ENCODE results near the gene ZNF283. TPM values are rescaled to one million over a fixed set of nuclear protein-coding genes. Genes with fewer than 3 reads are reported as not detected.

The ZNF283 gene
- total RNA-seq, 1 donor from 2014 or later: 19.8 TPM

- no peaks in the 10 kb centered on the region for H3K36me3 Mint-ChIP-seq
- DNase-seq (ENCODE audit: low spot score): no peak
Observed at GRCh38 chr19:43872547-43873336, 45.6 kb downstream of the ZNF283 start.

GRCh38 chr19:43880483-43880882 lies 53.4 kb downstream of the ZNF283 start:
- Histone ChIP-seq H3K36me3 (peaks cover 4% of the 10 kb centered on the region), H3K4me2 (no peak overlapping the region), H3K79me2 (ENCODE audit: low read depth) (no peaks in the 10 kb centered on the region), H3K4me3 (no peak overlapping the region), H4K20me1 (ENCODE audit: low read depth) (no peaks in the 10 kb centered on the region), H3K27me3 (no peaks in the 10 kb centered on the region), H2AFZ (replicated peaks) (no peak overlapping the region), H3F3A (ENCODE audit: low read depth) (no peaks in the 10 kb centered on the region), H3K4me1 (no peaks in the 10 kb centered on the region), H3K9me3 (ENCODE audit: low read depth) (peaks cover 40% of the 10 kb centered on the region), H3K9ac (no peak overlapping the region), H3K27ac (no peak overlapping the region)
- no peak for DNase-seq (ENCODE audit: low spot score)
- Mint-ChIP-seq H3K27me3 (ENCODE audit: insufficient read depth, low read depth) (peaks cover 2% of the 10 kb centered on the region), H3K4me3 (no peak overlapping the region), H3K36me3 (peaks cover 4% of the 10 kb centered on the region), H3K4me1 (no peaks in the 10 kb centered on the region), H3K27ac (no peak overlapping the region), H3K9me3 (peaks cover 55% of the 10 kb centered on the region)
- no peak for TF ChIP-seq CTCF (IDR thresholded peaks at IDR 0.05)
- TF ChIP-seq EZH2phosphoT487 (IDR thresholded peaks at IDR 0.05): no peak
- no peak for TF ChIP-seq EZH2 (IDR thresholded peaks at IDR 0.05)

More at GRCh38 chr19:43872547-43873336, 45.6 kb downstream of the ZNF283 start:
- Histone ChIP-seq H4K20me1 (ENCODE audit: low read depth) (no peaks in the 10 kb centered on the region), H3K4me1 (no peaks in the 10 kb centered on the region), H3F3A (ENCODE audit: low read depth) (no peaks in the 10 kb centered on the region), H3K79me2 (ENCODE audit: low read depth) (no peaks in the 10 kb centered on the region), H3K9me3 (ENCODE audit: low read depth) (peaks cover 71% of the 10 kb centered on the region), H2AFZ (replicated peaks) (no peak overlapping the region), H3K27ac (no peak overlapping the region), H3K9ac (no peak overlapping the region), H3K36me3 (no peaks in the 10 kb centered on the region), H3K4me2 (no peak overlapping the region), H3K27me3 (no peaks in the 10 kb centered on the region), H3K4me3 (no peak overlapping the region)
- no peaks in the 10 kb centered on the region for H3K27me3 Mint-ChIP-seq (ENCODE audit: insufficient read depth, low read depth)
- no peaks in the 10 kb centered on the region for H3K4me1 Mint-ChIP-seq
- no peak overlapping the region for H3K4me3 Mint-ChIP-seq
- no peak for TF ChIP-seq CTCF (IDR thresholded peaks at IDR 0.05)
- TF ChIP-seq EZH2 (IDR thresholded peaks at IDR 0.05): no peak
- no peak for TF ChIP-seq EZH2phosphoT487 (IDR thresholded peaks at IDR 0.05)
- peaks cover 52% of the 10 kb centered on the region for H3K9me3 Mint-ChIP-seq
- H3K27ac Mint-ChIP-seq: no peak overlapping the region

- no peak within 1 kb of the TSS for H3K27ac Mint-ChIP-seq
- H3K4me3 ChIP-seq: no peak within 1 kb of the TSS
- TF ChIP-seq CTCF (IDR thresholded peaks at IDR 0.05) (no peak), EZH2 (IDR thresholded peaks at IDR 0.05) (no peak), EZH2phosphoT487 (IDR thresholded peaks at IDR 0.05) (no peak)
Observed at GRCh38 chr19:43883864-43884263, 56.7 kb downstream of the ZNF283 start, which contains the start of gene ZNF404. Gene ZNF404 (minus strand): TSS chr19:43883964.

More at GRCh38 chr19:43883864-43884263, 56.7 kb downstream of the ZNF283 start, which contains the start of gene ZNF404:
- Mint-ChIP-seq H3K9me3 (peaks cover 51% of the 10 kb centered on the region), H3K4me3 (no peak within 1 kb of the TSS), H3K36me3 (peaks cover 4% of the 10 kb centered on the region), H3K4me1 (no peaks in the 10 kb centered on the region), H3K27me3 (ENCODE audit: insufficient read depth, low read depth) (peaks cover 2% of the 10 kb centered on the region)
- Histone ChIP-seq H4K20me1 (ENCODE audit: low read depth) (no peaks in the 10 kb centered on the region), H3K9me3 (ENCODE audit: low read depth) (peaks cover 35% of the 10 kb centered on the region), H3K27ac (no peak within 1 kb of the TSS), H3F3A (ENCODE audit: low read depth) (no peaks in the 10 kb centered on the region), H3K4me2 (no peak within 1 kb of the TSS), H3K79me2 (ENCODE audit: low read depth) (no peaks in the 10 kb centered on the region), H3K27me3 (no peaks in the 10 kb centered on the region), H3K9ac (no peak within 1 kb of the TSS), H3K36me3 (peaks cover 2% of the 10 kb centered on the region), H3K4me1 (no peaks in the 10 kb centered on the region), H2AFZ (replicated peaks) (no peak within 1 kb of the TSS)
- DNase-seq (ENCODE audit: low spot score): no peak

Data from neural progenitor cell (in vitro differentiated cells).